Measurements from ENCODE around the gene DMAC2. TPM values are rescaled to one million over a fixed set of nuclear protein-coding genes. Genes with fewer than 3 reads are reported as not detected.

DMAC2 gene
- polyA plus RNA-seq, 4 donors = 67.8 to 122 (median 90.5) TPM

DNA sequence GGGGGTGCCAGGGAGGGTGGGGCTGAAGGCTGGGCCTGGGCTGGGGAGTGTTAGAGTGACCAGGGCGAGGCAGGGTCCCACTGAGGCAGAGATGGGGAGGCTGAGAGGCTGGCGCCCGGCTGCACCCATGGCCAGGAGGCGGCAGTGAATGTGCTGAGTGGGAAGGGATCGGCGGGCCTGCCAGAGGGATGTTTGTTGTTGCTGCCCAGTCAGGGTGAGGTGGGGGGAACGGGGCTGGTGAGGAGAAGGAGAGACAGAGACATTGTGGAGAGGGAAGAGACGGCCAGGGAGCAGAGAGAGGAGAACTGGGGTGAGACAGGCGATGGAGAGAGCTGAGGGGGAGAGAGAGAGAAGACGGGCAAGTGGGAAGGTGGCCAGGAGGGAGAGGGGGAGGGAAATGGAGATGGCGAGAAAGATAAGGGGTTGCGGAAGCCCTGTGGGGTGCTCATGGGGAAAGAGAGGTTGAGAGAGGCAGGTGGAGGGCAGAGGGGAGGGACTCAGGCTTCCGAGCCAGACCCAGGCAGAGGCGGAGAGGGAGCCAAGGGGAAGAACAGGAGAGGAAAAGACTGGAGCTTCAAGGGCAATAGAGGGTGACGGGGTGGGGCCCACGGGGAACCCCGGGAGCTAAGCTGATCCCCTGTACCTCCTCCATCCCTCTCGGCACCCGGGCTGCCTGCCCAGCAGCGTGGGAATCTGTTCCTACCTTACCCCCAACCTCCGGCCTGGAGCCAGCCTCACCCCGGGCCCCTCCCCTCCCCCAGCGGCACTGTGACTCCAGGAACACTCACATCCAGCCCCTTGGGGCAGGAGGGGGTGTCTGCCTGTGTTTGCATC, 11.8 kb downstream of the DMAC2 start:
- H3K36me3 ChIP-seq (ENCODE audit: control insufficient read depth in 3 of 3, insufficient read depth in 2 of 3, low read depth in 1 of 3, low read length in 3 of 3) = peaks cover 5 to 77% (median 6%) of the 10 kb centered on the region in 3 donors
- FAIRE-seq = no peak

DNA sequence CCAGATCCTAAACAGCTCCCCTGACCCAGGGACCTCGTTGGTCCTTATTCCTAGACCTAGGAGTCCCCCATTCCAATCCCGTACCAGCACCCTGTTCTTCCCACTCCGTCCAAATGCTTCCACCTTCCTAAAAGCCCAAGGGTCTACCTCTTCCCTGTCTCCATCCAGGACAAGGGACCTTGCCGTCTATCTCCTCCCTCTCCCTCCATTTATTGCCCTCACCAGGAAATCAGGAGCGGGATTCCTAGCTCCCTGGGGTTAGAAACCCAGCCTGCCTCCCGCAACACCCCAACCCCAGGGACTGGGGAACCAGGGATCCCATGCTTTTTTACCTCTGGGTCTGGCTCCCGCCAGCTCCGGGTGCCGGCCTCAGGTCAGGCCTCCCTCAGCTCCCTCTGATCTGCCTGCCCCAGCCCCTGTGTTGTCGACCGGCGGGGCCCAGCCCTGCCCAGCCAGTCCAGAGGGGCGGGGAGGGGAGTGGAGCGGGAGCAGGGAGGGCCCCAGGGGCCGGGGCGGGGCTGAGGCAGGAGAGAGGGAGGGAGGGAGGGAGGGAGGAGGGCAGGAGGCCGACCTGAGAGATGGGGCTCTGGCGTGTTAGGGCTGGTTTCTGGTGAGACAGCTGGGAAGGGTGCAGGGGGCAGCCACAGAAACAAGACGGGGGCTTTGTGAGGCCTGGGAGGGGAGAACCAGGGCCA, 12.6 kb downstream of the DMAC2 start, which contains the start of gene B3GNT8:
TSS of gene B3GNT8 (minus strand) at position 423 of the 695 bp plus-strand sequence. CDS start 596 bp downstream, outside the sequence.
- 6 to 15% (median 9%) methylated on average over 15 to 19 of the region's 19 CpGs for WGBS, 3 donors
- no peaks in the 10 kb centered on the region for H3K9me3 ChIP-seq (ENCODE audit: control insufficient read depth in 2 of 2, insufficient read depth in 1 of 2, low read depth in 1 of 2, low read length in 1 of 2)
- peaks cover 5 to 77% (median 10%) of the 10 kb centered on the region in 3 donors for H3K36me3 ChIP-seq (ENCODE audit: control insufficient read depth in 3 of 3, insufficient read depth in 2 of 3, low read depth in 1 of 3, low read length in 3 of 3)
- FAIRE-seq = no peak
- peak within 1 kb of the TSS; percentile 91 to 98 (median 93) for H3K27ac ChIP-seq (ENCODE audit: low read depth in 1 of 3, low read length in 2 of 3)
- no peaks in the 10 kb centered on the region for H3K27me3 ChIP-seq (ENCODE audit: control insufficient read depth in 3 of 3, insufficient read depth in 3 of 3, low read length in 3 of 3)
- H3K4me3 ChIP-seq (ENCODE audit: low read depth in 1 of 3, low read length in 3 of 3) = peak within 1 kb of the TSS; percentile 31 to 78 (median 76)
- peaks cover 0 to 51% (median 2%) of the 10 kb centered on the region in 3 donors for H3K4me1 ChIP-seq (ENCODE audit: control insufficient read depth in 3 of 3, insufficient read depth in 2 of 3, low read depth in 1 of 3, low read length in 2 of 3)
- DNase-seq = peak; percentile 96

More for the DNA sequence above, 11.8 kb downstream of the DMAC2 start:
- H3K27ac ChIP-seq (ENCODE audit: low read depth in 1 of 3, low read length in 2 of 3) = peak overlapping the region; percentile 91 to 98 (median 93)
- H3K27me3 ChIP-seq (ENCODE audit: control insufficient read depth in 3 of 3, insufficient read depth in 3 of 3, low read length in 3 of 3) = no peaks in the 10 kb centered on the region
- H3K9me3 ChIP-seq (ENCODE audit: control insufficient read depth in 2 of 2, insufficient read depth in 1 of 2, low read depth in 1 of 2, low read length in 1 of 2) = no peaks in the 10 kb centered on the region
- WGBS, 3 donors = 2 to 11% (median 8%) methylated on average over 21 to 23 of the region's 23 CpGs
- peaks cover 0 to 51% (median 2%) of the 10 kb centered on the region in 3 donors for H3K4me1 ChIP-seq (ENCODE audit: control insufficient read depth in 3 of 3, insufficient read depth in 2 of 3, low read depth in 1 of 3, low read length in 2 of 3)
- peak; percentile 69 to 74 for DNase-seq
- H3K4me3 ChIP-seq (ENCODE audit: low read depth in 1 of 3, low read length in 3 of 3) = peak overlapping the region; percentile 31 to 78 (median 66)

DNA sequence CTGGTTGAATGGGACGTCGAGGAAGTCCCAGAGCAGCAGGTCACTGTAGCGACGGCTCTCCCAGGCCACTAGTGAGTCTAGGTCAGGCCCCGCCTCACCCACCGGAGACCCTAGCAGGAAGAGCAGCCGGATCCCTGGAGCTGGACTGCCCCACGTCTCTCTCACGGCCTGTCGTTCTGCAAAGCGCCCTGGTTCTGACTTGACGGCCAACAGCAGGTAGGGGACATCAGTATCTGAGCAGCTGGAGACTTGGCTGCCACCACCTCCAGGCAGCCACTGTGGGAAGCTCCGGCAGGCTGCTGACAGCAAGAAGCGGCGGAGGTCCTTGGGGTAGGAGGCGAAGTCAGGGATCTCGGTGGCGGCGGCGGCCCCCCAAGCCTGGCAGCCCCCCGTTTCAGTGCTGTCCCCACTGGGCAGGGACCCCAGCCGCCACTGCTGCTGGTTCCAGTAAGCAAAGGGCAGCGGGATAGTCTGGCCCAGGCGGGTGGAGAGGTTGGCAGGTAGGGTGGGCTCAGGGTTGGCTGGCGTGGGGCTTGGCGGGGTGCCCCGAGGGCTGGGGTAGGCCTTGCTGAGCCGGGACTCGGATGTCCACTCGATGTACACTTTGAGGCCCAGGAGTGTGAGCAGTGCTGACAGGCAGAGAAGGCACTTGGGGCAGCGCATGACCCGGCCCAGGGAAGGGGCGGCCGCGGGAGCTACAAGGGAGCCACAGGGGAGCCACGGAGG, 13.4 kb downstream of the DMAC2 start:
- no peak for FAIRE-seq
- 20 to 65% (median 53%) methylated on average over 30 to 36 of the region's 36 CpGs for WGBS, 3 donors
- peak; percentile 39 to 51 for DNase-seq

DNA sequence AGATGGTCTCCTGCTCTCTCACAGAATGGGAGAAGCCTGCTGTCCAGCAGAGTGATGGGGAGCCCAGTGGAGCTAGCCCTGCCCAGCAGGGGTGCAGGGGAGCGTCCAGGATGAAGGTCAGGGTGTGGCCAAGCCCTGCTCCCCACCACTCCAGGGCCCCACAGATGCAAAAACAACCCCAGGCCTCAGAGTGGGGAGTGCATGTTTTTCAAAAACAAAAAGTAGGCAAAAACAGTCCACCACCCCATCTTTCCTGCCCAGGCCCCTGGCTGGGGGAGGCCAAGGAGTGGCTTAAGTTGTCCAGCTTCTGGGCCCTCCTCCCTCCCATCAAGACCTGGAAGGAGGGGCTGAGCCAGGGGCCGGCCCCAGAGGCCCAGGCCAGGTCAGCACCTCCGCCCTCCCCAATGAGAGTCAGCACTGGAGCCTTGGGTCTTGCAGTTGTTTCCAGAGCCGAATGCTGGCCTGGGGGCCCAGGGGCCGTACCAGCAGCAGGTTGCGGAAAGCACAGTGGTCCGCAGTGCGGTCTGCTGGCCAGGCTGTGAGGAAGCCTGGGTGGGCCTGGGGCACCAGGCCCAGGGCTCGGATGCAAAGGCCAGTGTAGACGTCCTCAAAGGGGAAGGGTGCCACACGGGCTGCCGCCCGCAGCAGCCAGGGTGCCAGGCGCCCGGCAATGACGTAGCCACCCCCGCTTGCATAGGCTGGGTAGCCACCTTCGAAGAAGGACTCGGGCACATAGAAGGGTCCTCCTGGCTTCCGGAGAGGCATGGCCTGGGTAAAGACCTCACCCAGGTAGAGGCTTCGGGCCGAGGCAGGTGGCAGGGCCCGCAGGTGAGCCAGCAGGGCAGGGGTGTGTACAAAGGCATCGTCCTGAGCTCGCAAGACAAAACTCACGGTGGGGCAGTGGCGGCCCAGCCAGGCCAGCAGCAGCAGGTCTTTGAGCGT, 14.3 kb downstream of the DMAC2 start:
- H3K36me3 ChIP-seq (ENCODE audit: control insufficient read depth in 3 of 3, insufficient read depth in 2 of 3, low read depth in 1 of 3, low read length in 3 of 3) = peaks cover 2 to 77% (median 10%) of the 10 kb centered on the region in 3 donors
- peak overlapping the region in 2 of 3 donors; percentile 76 to 78 for H3K4me3 ChIP-seq (ENCODE audit: low read depth in 1 of 3, low read length in 3 of 3)
- H3K4me1 ChIP-seq (ENCODE audit: control insufficient read depth in 3 of 3, insufficient read depth in 2 of 3, low read depth in 1 of 3, low read length in 2 of 3) = peaks cover 2 to 61% (median 5%) of the 10 kb centered on the region in 3 donors
- WGBS, 3 donors = 13 to 69% (median 51%) methylated on average over 27 to 28 of the region's 28 CpGs
- no peaks in the 10 kb centered on the region for H3K27me3 ChIP-seq (ENCODE audit: control insufficient read depth in 3 of 3, insufficient read depth in 3 of 3, low read length in 3 of 3)
- peak overlapping the region; percentile 7 to 91 (median 80) for H3K27ac ChIP-seq (ENCODE audit: low read depth in 1 of 3, low read length in 2 of 3)
- H3K9me3 ChIP-seq (ENCODE audit: control insufficient read depth in 2 of 2, insufficient read depth in 1 of 2, low read depth in 1 of 2, low read length in 1 of 2) = no peaks in the 10 kb centered on the region
- DNase-seq (peak in 1 of 2 donors; percentile 40), FAIRE-seq (no peak)

More for the DNA sequence above, 13.4 kb downstream of the DMAC2 start:
- peaks cover 2 to 76% (median 10%) of the 10 kb centered on the region in 3 donors for H3K36me3 ChIP-seq (ENCODE audit: control insufficient read depth in 3 of 3, insufficient read depth in 2 of 3, low read depth in 1 of 3, low read length in 3 of 3)
- peak overlapping the region; percentile 80 to 98 (median 91) for H3K27ac ChIP-seq (ENCODE audit: low read depth in 1 of 3, low read length in 2 of 3)
- peaks cover 2 to 53% (median 4%) of the 10 kb centered on the region in 3 donors for H3K4me1 ChIP-seq (ENCODE audit: control insufficient read depth in 3 of 3, insufficient read depth in 2 of 3, low read depth in 1 of 3, low read length in 2 of 3)
- no peaks in the 10 kb centered on the region for H3K27me3 ChIP-seq (ENCODE audit: control insufficient read depth in 3 of 3, insufficient read depth in 3 of 3, low read length in 3 of 3)
- peak overlapping the region; percentile 20 to 78 (median 76) for H3K4me3 ChIP-seq (ENCODE audit: low read depth in 1 of 3, low read length in 3 of 3)
- no peaks in the 10 kb centered on the region for H3K9me3 ChIP-seq (ENCODE audit: control insufficient read depth in 2 of 2, insufficient read depth in 1 of 2, low read depth in 1 of 2, low read length in 1 of 2)

DNA sequence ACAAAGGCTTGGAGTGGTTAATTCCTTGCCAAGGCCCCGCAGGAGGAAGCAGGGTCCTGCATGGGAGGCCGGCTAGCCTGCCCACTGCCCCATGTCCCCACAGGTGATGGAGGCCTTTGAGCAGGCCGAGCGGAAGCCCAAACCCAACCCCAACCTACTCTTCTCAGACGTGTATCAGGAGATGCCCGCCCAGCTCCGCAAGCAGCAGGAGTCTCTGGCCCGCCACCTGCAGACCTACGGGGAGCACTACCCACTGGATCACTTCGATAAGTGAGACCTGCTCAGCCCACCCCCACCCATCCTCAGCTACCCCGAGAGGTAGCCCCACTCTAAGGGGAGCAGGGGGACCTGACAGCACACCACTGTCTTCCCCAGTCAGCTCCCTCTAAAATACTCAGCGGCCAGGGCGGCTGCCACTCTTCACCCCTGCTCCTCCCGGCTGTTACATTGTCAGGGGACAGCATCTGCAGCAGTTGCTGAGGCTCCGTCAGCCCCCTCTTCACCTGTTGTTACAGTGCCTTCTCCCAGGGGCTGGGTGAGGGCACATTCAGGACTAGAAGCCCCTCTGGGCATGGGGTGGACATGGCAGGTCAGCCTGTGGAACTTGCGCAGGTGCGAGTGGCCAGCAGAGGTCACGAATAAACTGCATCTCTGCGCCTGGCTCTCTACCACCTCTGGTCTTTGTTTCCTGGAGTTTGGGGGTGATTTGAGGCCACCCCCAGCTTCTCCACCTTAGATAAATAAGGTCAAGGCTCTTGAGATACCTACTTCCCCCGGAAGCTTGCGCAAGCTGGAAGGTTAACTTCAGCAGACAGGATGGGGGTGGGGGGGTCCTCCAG, 15.2 kb downstream of the DMAC2 start:
- FAIRE-seq = no peak
- Histone ChIP-seq H3K4me3 (ENCODE audit: low read depth in 1 of 3, low read length in 3 of 3) (peak overlapping the region in 2 of 3 donors; percentile 76 to 78), H3K27ac (ENCODE audit: low read depth in 1 of 3, low read length in 2 of 3) (peak overlapping the region in 2 of 3 donors; percentile 80 to 91), H3K4me1 (ENCODE audit: control insufficient read depth in 3 of 3, insufficient read depth in 2 of 3, low read depth in 1 of 3, low read length in 2 of 3) (peaks cover 2 to 61% (median 5%) of the 10 kb centered on the region in 3 donors), H3K9me3 (ENCODE audit: control insufficient read depth in 2 of 2, insufficient read depth in 1 of 2, low read depth in 1 of 2, low read length in 1 of 2) (no peaks in the 10 kb centered on the region), H3K27me3 (ENCODE audit: control insufficient read depth in 3 of 3, insufficient read depth in 3 of 3, low read length in 3 of 3) (no peaks in the 10 kb centered on the region), H3K36me3 (ENCODE audit: control insufficient read depth in 3 of 3, insufficient read depth in 2 of 3, low read depth in 1 of 3, low read length in 3 of 3) (peaks cover 2 to 79% (median 10%) of the 10 kb centered on the region in 3 donors)
- DNase-seq = peak in 1 of 2 donors; percentile 47
- 26 to 60% (median 39%) methylated on average over 19 to 21 of the region's 21 CpGs for WGBS, 3 donors

DNA sequence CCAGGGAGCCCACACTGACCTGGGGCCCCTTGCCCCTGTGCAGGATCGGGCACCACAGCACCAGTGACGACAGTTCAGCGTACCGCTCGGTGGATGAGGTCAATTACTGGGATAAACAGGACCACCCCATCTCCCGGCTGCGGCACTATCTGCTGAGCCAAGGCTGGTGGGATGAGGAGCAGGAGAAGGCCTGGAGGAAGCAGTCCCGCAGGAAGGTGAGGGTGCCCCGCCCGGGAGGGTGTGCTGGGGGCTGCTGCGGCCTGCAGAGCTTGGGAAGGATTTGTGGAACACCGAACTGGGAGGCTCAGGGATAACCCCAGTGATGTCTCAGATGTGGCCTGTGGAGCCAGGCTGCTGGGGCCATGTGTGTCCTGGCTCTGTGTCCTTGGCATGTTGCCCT, 16.8 kb downstream of the DMAC2 start:
- Histone ChIP-seq H3K9me3 (ENCODE audit: control insufficient read depth in 2 of 2, insufficient read depth in 1 of 2, low read depth in 1 of 2, low read length in 1 of 2) (no peaks in the 10 kb centered on the region), H3K4me1 (ENCODE audit: control insufficient read depth in 3 of 3, insufficient read depth in 2 of 3, low read depth in 1 of 3, low read length in 2 of 3) (peaks cover 2 to 47% (median 5%) of the 10 kb centered on the region in 3 donors), H3K36me3 (ENCODE audit: control insufficient read depth in 3 of 3, insufficient read depth in 2 of 3, low read depth in 1 of 3, low read length in 3 of 3) (peaks cover 5 to 85% (median 12%) of the 10 kb centered on the region in 3 donors), H3K27ac (ENCODE audit: low read depth in 1 of 3, low read length in 2 of 3) (no peak overlapping the region), H3K4me3 (ENCODE audit: low read depth in 1 of 3, low read length in 3 of 3) (no peak overlapping the region), H3K27me3 (ENCODE audit: control insufficient read depth in 3 of 3, insufficient read depth in 3 of 3, low read length in 3 of 3) (no peaks in the 10 kb centered on the region)
- DNase-seq = no peak
- FAIRE-seq = no peak
- 90 to 91% (median 91%) methylated on average over 12 of the region's 12 CpGs for WGBS, 3 donors

DNA sequence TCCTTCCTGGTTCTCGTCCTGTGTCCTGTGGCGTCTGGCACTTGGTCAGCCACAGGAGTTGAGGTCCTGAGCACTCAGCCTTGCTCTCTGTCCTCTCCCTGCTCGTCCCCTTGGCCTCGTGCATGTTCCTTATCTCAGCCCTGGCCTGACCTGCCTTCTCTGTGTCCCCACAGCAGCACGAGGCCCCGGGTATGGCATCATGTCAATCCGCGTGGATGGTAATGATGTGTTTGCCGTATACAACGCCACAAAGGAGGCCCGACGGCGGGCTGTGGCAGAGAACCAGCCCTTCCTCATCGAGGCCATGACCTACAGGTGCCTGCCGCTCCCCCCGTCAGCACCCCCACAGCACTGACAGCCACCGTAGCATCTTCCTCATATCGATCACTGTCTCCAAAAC, 17.3 kb downstream of the DMAC2 start:
- 68 to 80% (median 76%) methylated on average over 18 of the region's 18 CpGs for WGBS, 3 donors
- H3K27me3 ChIP-seq (ENCODE audit: control insufficient read depth in 3 of 3, insufficient read depth in 3 of 3, low read length in 3 of 3) = no peaks in the 10 kb centered on the region
- no peak overlapping the region for H3K4me3 ChIP-seq (ENCODE audit: low read depth in 1 of 3, low read length in 3 of 3)
- H3K36me3 ChIP-seq (ENCODE audit: control insufficient read depth in 3 of 3, insufficient read depth in 2 of 3, low read depth in 1 of 3, low read length in 3 of 3) = peaks cover 5 to 85% (median 12%) of the 10 kb centered on the region in 3 donors
- H3K9me3 ChIP-seq (ENCODE audit: control insufficient read depth in 2 of 2, insufficient read depth in 1 of 2, low read depth in 1 of 2, low read length in 1 of 2) = no peaks in the 10 kb centered on the region
- H3K27ac ChIP-seq (ENCODE audit: low read depth in 1 of 3, low read length in 2 of 3) = no peak overlapping the region
- H3K4me1 ChIP-seq (ENCODE audit: control insufficient read depth in 3 of 3, insufficient read depth in 2 of 3, low read depth in 1 of 3, low read length in 2 of 3) = peaks cover 2 to 47% (median 5%) of the 10 kb centered on the region in 3 donors
- FAIRE-seq = no peak
- no peak for DNase-seq
